ENCODE measurements around the gene WDR91.

The WDR91 gene

DNA sequence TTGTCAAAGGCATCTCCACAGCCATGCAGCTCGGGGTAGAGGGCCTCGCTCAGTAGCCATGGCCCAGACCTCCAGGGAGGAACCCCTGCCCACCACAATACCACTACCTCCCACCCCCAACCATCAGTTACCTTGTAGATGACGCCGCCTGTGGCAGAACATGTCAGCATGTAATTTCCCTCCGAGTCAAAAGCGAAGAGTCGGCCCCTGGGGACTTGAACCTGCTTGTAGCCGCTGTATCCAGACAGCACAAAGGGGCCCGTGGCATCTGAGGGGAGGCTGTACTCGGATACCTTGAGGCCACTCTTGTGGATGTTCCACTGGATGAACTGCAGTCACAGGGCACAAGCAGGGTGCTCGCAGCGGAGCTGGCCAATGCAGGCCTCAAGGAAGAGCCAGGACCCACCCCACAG is 24.5 kb downstream of the WDR91 start:
- H4K91ac ChIP-seq (ENCODE audit: low read depth, low read length, poor library complexity) = no peak overlapping the region
- no peak overlapping the region for H3K14ac ChIP-seq (ENCODE audit: low read length)
- H2BK5ac ChIP-seq (ENCODE audit: low read length) = no peak overlapping the region
- no peak overlapping the region for H2BK120ac ChIP-seq (ENCODE audit: low read depth, low read length)
- no peak overlapping the region for H2BK12ac ChIP-seq (ENCODE audit: low read length)
- H3K23ac ChIP-seq (ENCODE audit: low read depth, low read length, poor library complexity) = no peak overlapping the region
- no peak overlapping the region for H3K4ac ChIP-seq (ENCODE audit: low read length)
- no peak overlapping the region for H3K18ac ChIP-seq (ENCODE audit: low read length)
- no peak overlapping the region for H3K9ac ChIP-seq (ENCODE audit: low read depth, low read length, poor library complexity)
- no CpG with 5 or more reads among the region's 12 CpGs for WGBS, 2 donors (ENCODE audit: extremely low coverage in 2 of 2, insufficient read length in 2 of 2, insufficient replicate concordance in 1 of 2)
- no peak overlapping the region for H2AK5ac ChIP-seq (ENCODE audit: low read depth, low read length)
- no peaks in the 10 kb centered on the region for H3K27me3 ChIP-seq (ENCODE audit: control insufficient read depth in 3 of 3, insufficient read depth in 3 of 3, low read depth in 1 of 3, low read length in 3 of 3)
- no peaks in the 10 kb centered on the region for H3K4me1 ChIP-seq (ENCODE audit: control insufficient read depth in 2 of 2, insufficient read depth in 1 of 2, low read depth in 1 of 2, low read length in 2 of 2)
- no peak for DNase-seq (ENCODE audit: low spot score)
- peaks cover 5 to 8% of the 10 kb centered on the region in 2 donors for H3K9me3 ChIP-seq (replicated peaks in 1 of 2; ENCODE audit: control insufficient read depth in 2 of 2, insufficient read depth in 1 of 2, low read depth in 1 of 2, low read length in 2 of 2)
- H3K79me1 ChIP-seq (ENCODE audit: low read depth, low read length) = no peaks in the 10 kb centered on the region
- peaks cover 4 to 62% of the 10 kb centered on the region in 2 donors for H3K36me3 ChIP-seq (replicated peaks in 1 of 2; ENCODE audit: control insufficient read depth in 2 of 2, insufficient read depth in 2 of 2, low read length in 2 of 2)
- no peak overlapping the region for H3K4me2 ChIP-seq (ENCODE audit: insufficient read depth, low read length, poor library complexity, severe bottlenecking)
- H3K27ac ChIP-seq (replicated peaks; ENCODE audit: low read length) = no peak overlapping the region
- H2AFZ ChIP-seq (ENCODE audit: low read length) = no peak overlapping the region
- no peak overlapping the region for H3K4me3 ChIP-seq (ENCODE audit: low read length in 2 of 2)
- H2BK15ac ChIP-seq (ENCODE audit: low read length) = no peak overlapping the region
- H4K8ac ChIP-seq (ENCODE audit: low read depth, low read length) = no peak overlapping the region

DNA sequence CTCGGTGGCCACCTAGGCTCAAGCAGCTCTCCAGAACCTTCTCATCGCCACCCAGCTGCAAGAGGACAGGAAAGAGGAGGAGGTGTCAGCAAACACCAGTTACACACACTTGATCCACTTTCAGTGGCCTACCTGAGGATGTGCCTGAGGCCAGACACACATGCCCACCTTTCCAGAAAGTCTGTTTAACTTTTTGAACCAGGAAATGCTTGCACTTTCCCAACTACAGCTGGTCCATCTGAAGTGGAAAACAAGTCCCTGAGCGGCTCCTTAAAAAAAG is 25.1 kb downstream of the WDR91 start:
- no peak overlapping the region for H3K27ac ChIP-seq (replicated peaks; ENCODE audit: low read length)
- H4K91ac ChIP-seq (ENCODE audit: low read depth, low read length, poor library complexity) = no peak overlapping the region
- no peaks in the 10 kb centered on the region for H3K79me1 ChIP-seq (ENCODE audit: low read depth, low read length)
- no peak overlapping the region for H2BK12ac ChIP-seq (ENCODE audit: low read length)
- H3K9me3 ChIP-seq (replicated peaks in 1 of 2; ENCODE audit: control insufficient read depth in 2 of 2, insufficient read depth in 1 of 2, low read depth in 1 of 2, low read length in 2 of 2) = peaks cover 8 to 12% of the 10 kb centered on the region in 2 donors
- H2BK120ac ChIP-seq (ENCODE audit: low read depth, low read length) = no peak overlapping the region
- no peak overlapping the region for H2AK5ac ChIP-seq (ENCODE audit: low read depth, low read length)
- no peak for DNase-seq (ENCODE audit: low spot score)
- peak overlapping the region; percentile 74 for H3K23ac ChIP-seq (ENCODE audit: low read depth, low read length, poor library complexity)
- H3K9ac ChIP-seq (ENCODE audit: low read depth, low read length, poor library complexity) = no peak overlapping the region
- H2BK5ac ChIP-seq (ENCODE audit: low read length) = peak overlapping the region; percentile 31
- WGBS, 2 donors (ENCODE audit: extremely low coverage in 2 of 2, insufficient read length in 2 of 2, insufficient replicate concordance in 1 of 2) = no CpG with 5 or more reads among the region's 3 CpGs
- peaks cover 4 to 58% of the 10 kb centered on the region in 2 donors for H3K36me3 ChIP-seq (replicated peaks in 1 of 2; ENCODE audit: control insufficient read depth in 2 of 2, insufficient read depth in 2 of 2, low read length in 2 of 2)
- no peak overlapping the region for H3K4me2 ChIP-seq (ENCODE audit: insufficient read depth, low read length, poor library complexity, severe bottlenecking)
- no peak overlapping the region for H3K4ac ChIP-seq (ENCODE audit: low read length)
- H3K27me3 ChIP-seq (ENCODE audit: control insufficient read depth in 3 of 3, insufficient read depth in 3 of 3, low read depth in 1 of 3, low read length in 3 of 3) = no peaks in the 10 kb centered on the region
- H2AFZ ChIP-seq (ENCODE audit: low read length) = no peak overlapping the region
- peak overlapping the region; percentile 51 for H3K18ac ChIP-seq (ENCODE audit: low read length)
- H3K14ac ChIP-seq (ENCODE audit: low read length) = no peak overlapping the region
- H2BK15ac ChIP-seq (ENCODE audit: low read length) = no peak overlapping the region
- no peak overlapping the region for H4K8ac ChIP-seq (ENCODE audit: low read depth, low read length)
- no peaks in the 10 kb centered on the region for H3K4me1 ChIP-seq (ENCODE audit: control insufficient read depth in 2 of 2, insufficient read depth in 1 of 2, low read depth in 1 of 2, low read length in 2 of 2)
- no peak overlapping the region for H3K4me3 ChIP-seq (ENCODE audit: low read length in 2 of 2)

DNA sequence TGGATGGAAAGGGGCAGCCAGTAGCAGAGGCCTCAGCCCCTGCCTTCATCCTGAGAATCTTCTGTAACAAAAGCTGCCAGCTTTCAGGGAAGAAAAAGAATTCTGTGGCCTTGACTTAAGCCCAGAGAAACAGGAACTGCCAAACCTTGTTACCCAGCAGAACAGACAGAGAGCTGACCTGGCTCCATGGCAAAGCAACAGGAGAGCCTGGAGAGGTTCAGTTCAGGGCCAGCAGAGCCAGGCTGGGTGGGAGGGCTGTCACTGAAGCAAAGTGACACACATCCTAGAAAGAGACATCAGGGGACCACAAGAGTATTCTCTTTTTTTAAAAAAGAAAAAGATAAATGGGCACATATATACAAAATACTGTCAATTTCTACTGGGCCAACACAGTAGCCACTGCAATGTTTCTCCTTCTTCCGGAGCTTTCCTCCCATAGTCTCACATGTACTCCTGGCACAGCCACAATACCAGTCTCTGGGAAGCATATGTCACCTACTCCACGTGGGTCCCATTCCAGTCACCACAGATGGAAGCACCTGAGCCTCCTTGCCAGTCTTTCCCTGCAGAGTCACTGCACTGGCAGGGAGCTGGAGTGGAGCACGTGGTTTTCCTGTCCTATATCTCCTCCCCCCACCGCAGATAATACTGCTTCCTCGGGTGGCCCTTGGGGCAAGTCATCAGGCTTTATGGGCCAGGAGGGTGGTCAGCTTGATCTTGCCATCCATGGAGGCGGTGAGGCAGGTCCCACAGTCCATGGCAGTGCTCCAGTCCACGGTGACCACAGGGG is 25.7 kb downstream of the WDR91 start:
- Histone ChIP-seq H3K27ac (replicated peaks; ENCODE audit: low read length) (no peak overlapping the region), H3K79me1 (ENCODE audit: low read depth, low read length) (no peaks in the 10 kb centered on the region)

DNA sequence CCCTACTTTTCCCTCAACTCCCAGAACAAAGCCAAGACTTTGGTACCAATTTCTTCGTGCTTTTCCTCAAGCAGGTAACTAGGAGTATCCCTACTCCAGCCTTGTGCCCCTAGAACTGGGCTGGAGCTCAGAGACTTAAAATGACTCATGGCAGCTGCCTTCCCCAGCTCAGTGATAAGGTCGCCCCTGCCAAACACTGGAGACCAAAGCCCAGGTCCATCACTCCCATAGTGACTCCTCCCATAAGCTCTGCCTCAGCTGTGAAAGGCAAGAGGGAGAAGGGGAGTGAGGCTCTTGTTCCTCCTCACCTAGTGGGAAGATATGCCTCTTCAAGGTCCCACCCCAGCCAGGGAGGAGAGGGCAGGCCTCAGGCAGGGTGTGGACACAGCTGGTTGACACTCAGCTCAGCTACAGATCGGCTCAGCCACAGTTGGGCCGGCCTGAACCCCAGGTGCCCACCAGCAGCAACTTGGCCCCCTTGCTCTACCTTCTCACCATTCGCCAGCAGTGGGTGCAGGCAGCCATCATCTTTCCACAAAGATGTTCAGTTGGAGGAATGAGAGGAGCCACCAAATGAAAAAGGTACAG is 27.0 kb downstream of the WDR91 start:
- Histone ChIP-seq H4K91ac (ENCODE audit: low read depth, low read length, poor library complexity) (no peak overlapping the region), H2AFZ (ENCODE audit: low read length) (no peak overlapping the region), H3K4me1 (ENCODE audit: control insufficient read depth in 2 of 2, insufficient read depth in 1 of 2, low read depth in 1 of 2, low read length in 2 of 2) (no peaks in the 10 kb centered on the region), H3K79me1 (ENCODE audit: low read depth, low read length) (no peaks in the 10 kb centered on the region), H2AK5ac (ENCODE audit: low read depth, low read length) (no peak overlapping the region), H3K4me3 (ENCODE audit: low read length in 2 of 2) (peak overlapping the region in 1 of 2 donors; percentile 22), H3K4me2 (ENCODE audit: insufficient read depth, low read length, poor library complexity, severe bottlenecking) (no peak overlapping the region), H3K27ac (replicated peaks; ENCODE audit: low read length) (no peak overlapping the region), H3K36me3 (replicated peaks in 1 of 2; ENCODE audit: control insufficient read depth in 2 of 2, insufficient read depth in 2 of 2, low read length in 2 of 2) (peaks cover 4 to 52% of the 10 kb centered on the region in 2 donors), H3K4ac (ENCODE audit: low read length) (no peak overlapping the region), H2BK5ac (ENCODE audit: low read length) (no peak overlapping the region), H2BK120ac (ENCODE audit: low read depth, low read length) (no peak overlapping the region), H2BK12ac (ENCODE audit: low read length) (no peak overlapping the region), H3K27me3 (ENCODE audit: control insufficient read depth in 3 of 3, insufficient read depth in 3 of 3, low read depth in 1 of 3, low read length in 3 of 3) (no peaks in the 10 kb centered on the region), H3K14ac (ENCODE audit: low read length) (no peak overlapping the region), H3K9me3 (replicated peaks in 1 of 2; ENCODE audit: control insufficient read depth in 2 of 2, insufficient read depth in 1 of 2, low read depth in 1 of 2, low read length in 2 of 2) (peaks cover 14 to 16% of the 10 kb centered on the region in 2 donors), H2BK15ac (ENCODE audit: low read length) (no peak overlapping the region), H3K9ac (ENCODE audit: low read depth, low read length, poor library complexity) (no peak overlapping the region), H4K8ac (ENCODE audit: low read depth, low read length) (no peak overlapping the region), H3K18ac (ENCODE audit: low read length) (no peak overlapping the region), H3K23ac (ENCODE audit: low read depth, low read length, poor library complexity) (peak overlapping the region; percentile 16)
- DNase-seq (ENCODE audit: low spot score) = no peak
- no CpG with 5 or more reads among the region's 5 CpGs for WGBS, 2 donors (ENCODE audit: extremely low coverage in 2 of 2, insufficient read length in 2 of 2, insufficient replicate concordance in 1 of 2)

More for the DNA sequence above, 25.7 kb downstream of the WDR91 start:
- no peak overlapping the region for H2AK5ac ChIP-seq (ENCODE audit: low read depth, low read length)
- H2BK5ac ChIP-seq (ENCODE audit: low read length) = peak overlapping the region; percentile 31
- no peak overlapping the region for H4K8ac ChIP-seq (ENCODE audit: low read depth, low read length)
- no peak overlapping the region for H3K4ac ChIP-seq (ENCODE audit: low read length)
- no peak for DNase-seq (ENCODE audit: low spot score)
- H3K14ac ChIP-seq (ENCODE audit: low read length) = no peak overlapping the region
- H3K23ac ChIP-seq (ENCODE audit: low read depth, low read length, poor library complexity) = peak overlapping the region; percentile 74
- H3K9ac ChIP-seq (ENCODE audit: low read depth, low read length, poor library complexity) = no peak overlapping the region
- no peak overlapping the region for H2AFZ ChIP-seq (ENCODE audit: low read length)
- no peak overlapping the region for H2BK120ac ChIP-seq (ENCODE audit: low read depth, low read length)
- no peak overlapping the region for H4K91ac ChIP-seq (ENCODE audit: low read depth, low read length, poor library complexity)
- H3K36me3 ChIP-seq (replicated peaks in 1 of 2; ENCODE audit: control insufficient read depth in 2 of 2, insufficient read depth in 2 of 2, low read length in 2 of 2) = peaks cover 4 to 58% of the 10 kb centered on the region in 2 donors
- peak overlapping the region; percentile 51 for H3K18ac ChIP-seq (ENCODE audit: low read length)
- no peaks in the 10 kb centered on the region for H3K4me1 ChIP-seq (ENCODE audit: control insufficient read depth in 2 of 2, insufficient read depth in 1 of 2, low read depth in 1 of 2, low read length in 2 of 2)
- H2BK12ac ChIP-seq (ENCODE audit: low read length) = no peak overlapping the region
- H2BK15ac ChIP-seq (ENCODE audit: low read length) = no peak overlapping the region
- no peak overlapping the region for H3K4me2 ChIP-seq (ENCODE audit: insufficient read depth, low read length, poor library complexity, severe bottlenecking)
- H3K9me3 ChIP-seq (replicated peaks in 1 of 2; ENCODE audit: control insufficient read depth in 2 of 2, insufficient read depth in 1 of 2, low read depth in 1 of 2, low read length in 2 of 2) = peaks cover 12 to 16% of the 10 kb centered on the region in 2 donors
- no peak overlapping the region for H3K4me3 ChIP-seq (ENCODE audit: low read length in 2 of 2)
- no CpG with 5 or more reads among the region's 7 CpGs for WGBS, 2 donors (ENCODE audit: extremely low coverage in 2 of 2, insufficient read length in 2 of 2, insufficient replicate concordance in 1 of 2)
- no peaks in the 10 kb centered on the region for H3K27me3 ChIP-seq (ENCODE audit: control insufficient read depth in 3 of 3, insufficient read depth in 3 of 3, low read depth in 1 of 3, low read length in 3 of 3)
